Measurements from ENCODE around the gene WDR55. TPM values are rescaled to one million over a fixed set of nuclear protein-coding genes. Genes with fewer than 3 reads are reported as not detected.
"Not testable (repeated sequence)": the region's sequence is repeated elsewhere in the genome, so short reads cannot be mapped to it uniquely, and the experiment has no call there.

The WDR55 gene
- total RNA-seq, 1 donor from 2014 or later, result 31.5 TPM

GRCh38 chr5:140639148-140639981, 25.3 kb upstream of the WDR55 start, which contains the start of gene TMCO6:
TSS of gene TMCO6 (plus strand) at chr5:140639451. CDS start at chr5:140639528, 77 bp downstream.
- H3K4me1 Mint-ChIP-seq (ENCODE audit: low read depth, unreplicated experiment), result peaks cover 7% of the 10 kb centered on the region
- H3K4me3 Mint-ChIP-seq (ENCODE audit: unreplicated experiment), result peak within 1 kb of the TSS; percentile 93
- peak; percentile 99 for DNase-seq
- no peaks in the 10 kb centered on the region for H3K36me3 Mint-ChIP-seq (ENCODE audit: unreplicated experiment)
- peaks cover 7% of the 10 kb centered on the region for H3K9me3 Mint-ChIP-seq (ENCODE audit: unreplicated experiment)
- H3K27ac Mint-ChIP-seq (ENCODE audit: unreplicated experiment), result peak within 1 kb of the TSS; percentile 95
- peaks cover 17% of the 10 kb centered on the region for H3K27me3 Mint-ChIP-seq (ENCODE audit: unreplicated experiment)
- TF ChIP-seq CTCF (IDR thresholded peaks at IDR 0.05; ENCODE audit: partially characterized antibody, unreplicated experiment), result peak; percentile 33

GRCh38 chr5:140641716-140642115, 23.0 kb upstream of the WDR55 start:
- Mint-ChIP-seq H3K4me3 (ENCODE audit: unreplicated experiment) (no peak overlapping the region), H3K4me1 (ENCODE audit: low read depth, unreplicated experiment) (peaks cover 10% of the 10 kb centered on the region)

GRCh38 chr5:140642718-140643117, 22.0 kb upstream of the WDR55 start:
- Mint-ChIP-seq H3K27ac (ENCODE audit: unreplicated experiment) (no peak overlapping the region), H3K36me3 (ENCODE audit: unreplicated experiment) (peaks cover 2% of the 10 kb centered on the region), H3K4me1 (ENCODE audit: low read depth, unreplicated experiment) (peaks cover 10% of the 10 kb centered on the region), H3K27me3 (ENCODE audit: unreplicated experiment) (peaks cover 14% of the 10 kb centered on the region), H3K9me3 (ENCODE audit: unreplicated experiment) (peaks cover 11% of the 10 kb centered on the region), H3K4me3 (ENCODE audit: unreplicated experiment) (no peak overlapping the region)
- DNase-seq, result no peak
- no peak for TF ChIP-seq CTCF (IDR thresholded peaks at IDR 0.05; ENCODE audit: partially characterized antibody, unreplicated experiment)

More at GRCh38 chr5:140641716-140642115, 23.0 kb upstream of the WDR55 start:
- TF ChIP-seq CTCF (IDR thresholded peaks at IDR 0.05; ENCODE audit: partially characterized antibody, unreplicated experiment), result no peak
- H3K27ac Mint-ChIP-seq (ENCODE audit: unreplicated experiment), result no peak overlapping the region
- H3K27me3 Mint-ChIP-seq (ENCODE audit: unreplicated experiment), result peaks cover 14% of the 10 kb centered on the region
- no peaks in the 10 kb centered on the region for H3K36me3 Mint-ChIP-seq (ENCODE audit: unreplicated experiment)
- peaks cover 7% of the 10 kb centered on the region for H3K9me3 Mint-ChIP-seq (ENCODE audit: unreplicated experiment)
- DNase-seq, result no peak

GRCh38 chr5:140647042-140647419, 17.7 kb upstream of the WDR55 start:
- Mint-ChIP-seq H3K4me3 (ENCODE audit: unreplicated experiment) (peak overlapping the region; percentile 100), H3K9me3 (ENCODE audit: unreplicated experiment) (peaks cover 7% of the 10 kb centered on the region), H3K27ac (ENCODE audit: unreplicated experiment) (no peak overlapping the region), H3K27me3 (ENCODE audit: unreplicated experiment) (peaks cover 5% of the 10 kb centered on the region), H3K36me3 (ENCODE audit: unreplicated experiment) (peaks cover 7% of the 10 kb centered on the region), H3K4me1 (ENCODE audit: low read depth, unreplicated experiment) (peaks cover 5% of the 10 kb centered on the region)
- no peak for DNase-seq
- TF ChIP-seq CTCF (IDR thresholded peaks at IDR 0.05; ENCODE audit: partially characterized antibody, unreplicated experiment), result no peak

GRCh38 chr5:140658870-140659269, 5.8 kb upstream of the WDR55 start:
- no peak for TF ChIP-seq CTCF (IDR thresholded peaks at IDR 0.05; ENCODE audit: partially characterized antibody, unreplicated experiment)
- no peak overlapping the region for H3K4me3 Mint-ChIP-seq (ENCODE audit: unreplicated experiment)
- H3K36me3 Mint-ChIP-seq (ENCODE audit: unreplicated experiment), result peaks cover 12% of the 10 kb centered on the region
- peaks cover 8% of the 10 kb centered on the region for H3K4me1 Mint-ChIP-seq (ENCODE audit: low read depth, unreplicated experiment)
- H3K9me3 Mint-ChIP-seq (ENCODE audit: unreplicated experiment), result peaks cover 12% of the 10 kb centered on the region
- no peak for DNase-seq
- H3K27ac Mint-ChIP-seq (ENCODE audit: unreplicated experiment), result no peak overlapping the region
- H3K27me3 Mint-ChIP-seq (ENCODE audit: unreplicated experiment), result peaks cover 3% of the 10 kb centered on the region

DNA sequence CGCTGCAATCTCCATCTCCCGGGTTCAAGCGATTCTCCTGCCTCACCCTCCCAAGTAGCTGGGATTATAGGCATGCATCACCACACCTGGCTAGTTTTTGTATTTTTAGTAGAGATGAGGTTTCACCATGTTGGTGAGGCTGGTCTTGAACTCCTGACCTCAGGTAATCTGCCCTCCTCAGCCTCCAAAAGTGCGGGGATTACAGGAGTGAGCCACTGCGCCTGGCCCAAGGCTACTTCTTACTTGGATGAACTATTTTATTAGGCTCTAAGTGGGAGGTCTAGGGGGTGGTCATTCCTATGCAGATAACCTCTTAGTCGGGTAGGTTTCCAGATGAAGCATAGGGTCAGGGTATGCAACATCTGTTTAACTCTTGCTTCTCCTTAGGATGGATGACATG, 4.3 kb upstream of the WDR55 start:
- Mint-ChIP-seq H3K36me3 (ENCODE audit: unreplicated experiment) (peaks cover 12% of the 10 kb centered on the region), H3K9me3 (ENCODE audit: unreplicated experiment) (peaks cover 17% of the 10 kb centered on the region)
- DNase-seq; H3K4me3 Mint-ChIP-seq (ENCODE audit: unreplicated experiment); H3K27me3 Mint-ChIP-seq (ENCODE audit: unreplicated experiment); H3K27ac Mint-ChIP-seq (ENCODE audit: unreplicated experiment); H3K4me1 Mint-ChIP-seq (ENCODE audit: low read depth, unreplicated experiment): not testable (repeated sequence)
